ENCODE measurements around the gene CYYR1. TPM values are rescaled to one million over a fixed set of nuclear protein-coding genes. Genes with fewer than 3 reads are reported as not detected.

CYYR1 gene
- total and polyA plus RNA-seq, 8 donors = 20.4 to 88.0 (median 75.9) TPM

GRCh38 chr21:26443867-26444266 is 129.2 kb downstream of the CYYR1 start:
- H3K27me3 ChIP-seq = no peaks in the 10 kb centered on the region
- DNase-seq = no peak
- H3K27ac ChIP-seq = no peak overlapping the region
- ATAC-seq = no peak
- no peaks in the 10 kb centered on the region for H3K9me3 ChIP-seq
- no peak overlapping the region for H3K4me3 ChIP-seq
- no peaks in the 10 kb centered on the region for H3K36me3 ChIP-seq
- TF ChIP-seq, protein P1, sequence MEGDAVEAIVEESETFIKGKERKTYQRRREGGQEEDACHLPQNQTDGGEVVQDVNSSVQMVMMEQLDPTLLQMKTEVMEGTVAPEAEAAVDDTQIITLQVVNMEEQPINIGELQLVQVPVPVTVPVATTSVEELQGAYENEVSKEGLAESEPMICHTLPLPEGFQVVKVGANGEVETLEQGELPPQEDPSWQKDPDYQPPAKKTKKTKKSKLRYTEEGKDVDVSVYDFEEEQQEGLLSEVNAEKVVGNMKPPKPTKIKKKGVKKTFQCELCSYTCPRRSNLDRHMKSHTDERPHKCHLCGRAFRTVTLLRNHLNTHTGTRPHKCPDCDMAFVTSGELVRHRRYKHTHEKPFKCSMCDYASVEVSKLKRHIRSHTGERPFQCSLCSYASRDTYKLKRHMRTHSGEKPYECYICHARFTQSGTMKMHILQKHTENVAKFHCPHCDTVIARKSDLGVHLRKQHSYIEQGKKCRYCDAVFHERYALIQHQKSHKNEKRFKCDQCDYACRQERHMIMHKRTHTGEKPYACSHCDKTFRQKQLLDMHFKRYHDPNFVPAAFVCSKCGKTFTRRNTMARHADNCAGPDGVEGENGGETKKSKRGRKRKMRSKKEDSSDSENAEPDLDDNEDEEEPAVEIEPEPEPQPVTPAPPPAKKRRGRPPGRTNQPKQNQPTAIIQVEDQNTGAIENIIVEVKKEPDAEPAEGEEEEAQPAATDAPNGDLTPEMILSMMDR (IDR thresholded peaks at IDR 0.05) = no peak
- H3K4me1 ChIP-seq = no peaks in the 10 kb centered on the region
- intact Hi-C loops (cut with DNase I) = no loop called here

GRCh38 chr21:26443291-26443690 is 129.8 kb downstream of the CYYR1 start:
- no peaks in the 10 kb centered on the region for H3K4me1 ChIP-seq
- no peak for DNase-seq
- no peak for ATAC-seq
- intact Hi-C loops (cut with DNase I) = no loop called here
- no peak overlapping the region for H3K4me3 ChIP-seq
- no peak overlapping the region for H3K27ac ChIP-seq
- no peaks in the 10 kb centered on the region for H3K27me3 ChIP-seq
- H3K9me3 ChIP-seq = no peaks in the 10 kb centered on the region
- TF ChIP-seq, protein P1 (IDR thresholded peaks at IDR 0.05) = no peak
- H3K36me3 ChIP-seq = no peaks in the 10 kb centered on the region

DNA sequence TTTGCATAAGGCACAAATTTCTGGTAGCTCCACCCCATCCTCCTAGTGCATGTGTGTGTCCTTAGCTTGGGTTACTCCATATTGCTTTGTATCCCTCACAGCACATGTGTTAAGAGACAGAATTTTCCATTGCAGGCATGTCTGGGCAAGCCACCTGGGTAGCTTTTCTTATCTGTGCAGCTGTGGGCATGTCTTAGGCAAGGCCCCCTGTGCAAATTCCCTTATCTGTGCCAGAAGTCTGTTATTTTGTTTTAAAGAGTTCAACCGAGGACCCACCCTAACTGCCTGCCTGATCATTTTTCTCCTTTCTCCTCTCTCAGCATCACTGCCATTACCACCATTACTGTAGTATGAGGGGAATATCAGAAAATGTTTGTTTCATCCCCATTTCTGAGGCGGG is 131.9 kb downstream of the CYYR1 start:
- TF ChIP-seq, protein P1 (IDR thresholded peaks at IDR 0.05) = no peak
- no peaks in the 10 kb centered on the region for H3K27me3 ChIP-seq
- H3K9me3 ChIP-seq = no peaks in the 10 kb centered on the region
- ATAC-seq = no peak
- DNase-seq = no peak
- H3K4me1 ChIP-seq = no peaks in the 10 kb centered on the region
- H3K27ac ChIP-seq = no peak overlapping the region
- H3K4me3 ChIP-seq = no peak overlapping the region
- intact Hi-C loops (cut with DNase I) = no loop called here
- H3K36me3 ChIP-seq = no peaks in the 10 kb centered on the region

GRCh38 chr21:26438976-26439375 is 134.1 kb downstream of the CYYR1 start:
- Histone ChIP-seq H3K9me3 (no peaks in the 10 kb centered on the region), H3K4me1 (no peaks in the 10 kb centered on the region), H3K4me3 (no peak overlapping the region), H3K36me3 (no peaks in the 10 kb centered on the region), H3K27me3 (no peaks in the 10 kb centered on the region), H3K27ac (no peak overlapping the region)
- ATAC-seq = no peak
- no peak for DNase-seq
- TF ChIP-seq, protein P1 (IDR thresholded peaks at IDR 0.05) = no peak
- intact Hi-C loops (cut with DNase I) = no loop called here

DNA sequence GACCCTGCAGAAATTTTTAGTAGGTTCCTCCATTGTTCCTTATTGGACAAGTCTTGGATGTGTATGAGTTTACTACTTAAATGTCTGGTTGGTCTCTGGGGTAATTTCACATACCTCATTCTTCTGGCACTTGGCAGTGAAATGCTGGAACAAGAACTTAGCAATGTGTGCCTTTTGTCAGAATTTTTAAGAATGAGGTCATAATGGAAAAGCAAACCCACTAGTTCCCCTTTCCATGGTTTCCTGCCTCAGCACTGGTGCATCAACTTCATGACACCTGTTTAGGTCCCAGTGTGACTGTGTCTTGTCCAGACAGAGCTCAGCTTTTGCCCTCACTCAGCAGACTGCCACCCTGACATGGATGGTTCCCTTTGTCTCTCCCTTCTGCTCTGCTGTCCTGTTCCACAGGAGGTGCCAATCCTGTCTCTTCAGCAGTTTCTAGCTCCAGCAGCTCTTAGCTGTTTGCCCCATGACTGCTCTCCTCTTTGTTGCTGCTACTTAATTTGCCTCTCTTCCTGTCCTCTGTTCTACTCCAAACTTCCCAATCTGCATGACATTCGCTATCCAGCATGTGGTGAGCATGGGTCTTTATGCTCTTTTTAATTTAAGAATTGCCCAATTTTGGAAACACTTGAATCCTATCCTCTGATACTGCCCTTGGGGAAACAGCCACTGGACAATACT is 135.6 kb downstream of the CYYR1 start:
- DNase-seq = no peak
- Histone ChIP-seq H3K9me3 (no peaks in the 10 kb centered on the region), H3K27me3 (no peaks in the 10 kb centered on the region), H3K27ac (no peak overlapping the region), H3K4me1 (no peaks in the 10 kb centered on the region), H3K4me3 (no peak overlapping the region), H3K36me3 (no peaks in the 10 kb centered on the region)
- ATAC-seq = no peak
- intact Hi-C loops (cut with DNase I) = no loop called here
- TF ChIP-seq, protein P1 (IDR thresholded peaks at IDR 0.05) = no peak
